GM19324 (cell line): ENCODE results near the gene CGN.
"Not testable (repeated sequence)": the region's sequence is repeated elsewhere in the genome, so short reads cannot be mapped to it uniquely, and the experiment has no call there.

Source experiments
- ATAC-seq: cut with Tn5 transposase; IDR thresholded peaks from one replicate; pipeline ENCODE4 v1.9.1; 2021; ENCODE audit warnings: mild to moderate bottlenecking, moderate library complexity; ENCODE audit not compliant: unreplicated experiment, low FRiP score

The CGN gene

DNA sequence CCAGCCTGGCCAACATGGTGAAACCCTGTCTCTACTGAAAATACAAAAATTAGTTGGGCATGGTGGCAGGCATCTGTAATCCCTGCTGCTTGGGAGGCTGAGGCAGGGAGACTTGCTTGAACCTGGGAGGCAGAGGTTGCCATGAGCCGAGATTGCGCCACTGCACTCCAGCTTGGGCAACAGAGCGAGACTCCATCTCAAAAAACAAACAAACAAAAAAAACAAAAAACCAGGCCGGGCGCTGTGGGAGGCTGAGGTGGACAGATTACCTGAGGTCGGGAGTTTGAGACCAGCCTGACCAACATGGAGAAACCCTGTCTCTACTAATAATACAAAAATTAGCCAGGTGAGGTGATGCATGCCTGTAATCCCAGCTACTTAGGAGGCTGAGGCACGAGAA lies 11.2 kb downstream of the CGN start:
- not testable (repeated sequence) for ATAC-seq

DNA sequence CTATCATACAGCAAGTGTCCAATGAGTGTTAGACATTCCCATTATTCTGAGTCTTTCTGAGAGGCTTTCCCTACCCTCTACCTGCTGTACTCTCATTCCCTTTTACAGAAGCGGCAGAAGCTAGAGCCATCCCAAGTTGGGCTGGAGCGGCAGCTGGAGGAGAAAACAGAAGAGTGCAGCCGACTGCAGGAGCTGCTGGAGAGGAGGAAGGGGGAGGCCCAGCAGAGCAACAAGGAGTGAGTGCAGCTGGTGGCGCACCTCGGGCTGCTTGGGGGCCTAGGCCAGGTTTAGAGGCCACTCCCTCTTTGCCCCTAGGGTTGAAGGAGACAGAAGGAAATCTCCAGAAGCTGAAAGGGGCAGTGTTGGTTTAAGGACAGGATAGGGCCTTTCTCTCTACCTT lies 12.1 kb downstream of the CGN start:
- ATAC-seq = no peak

DNA sequence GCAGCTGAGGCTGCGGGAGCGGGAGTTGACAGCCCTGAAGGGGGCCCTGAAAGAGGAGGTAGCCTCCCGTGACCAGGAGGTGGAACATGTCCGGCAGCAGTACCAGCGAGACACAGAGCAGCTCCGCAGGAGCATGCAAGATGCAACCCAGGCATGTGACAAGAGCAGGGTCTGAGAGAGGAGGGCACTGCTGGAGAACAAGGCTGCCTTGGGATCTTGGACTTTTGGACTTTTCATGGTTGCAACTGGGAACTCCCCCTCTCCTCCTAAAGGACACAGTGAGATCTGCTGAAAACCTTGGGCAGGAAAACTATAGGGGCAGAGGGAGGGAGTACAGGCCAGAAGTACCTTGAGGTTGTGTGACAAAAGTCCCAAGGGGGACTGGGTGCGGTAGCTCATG lies 13.5 kb downstream of the CGN start:
- no peak for ATAC-seq

DNA sequence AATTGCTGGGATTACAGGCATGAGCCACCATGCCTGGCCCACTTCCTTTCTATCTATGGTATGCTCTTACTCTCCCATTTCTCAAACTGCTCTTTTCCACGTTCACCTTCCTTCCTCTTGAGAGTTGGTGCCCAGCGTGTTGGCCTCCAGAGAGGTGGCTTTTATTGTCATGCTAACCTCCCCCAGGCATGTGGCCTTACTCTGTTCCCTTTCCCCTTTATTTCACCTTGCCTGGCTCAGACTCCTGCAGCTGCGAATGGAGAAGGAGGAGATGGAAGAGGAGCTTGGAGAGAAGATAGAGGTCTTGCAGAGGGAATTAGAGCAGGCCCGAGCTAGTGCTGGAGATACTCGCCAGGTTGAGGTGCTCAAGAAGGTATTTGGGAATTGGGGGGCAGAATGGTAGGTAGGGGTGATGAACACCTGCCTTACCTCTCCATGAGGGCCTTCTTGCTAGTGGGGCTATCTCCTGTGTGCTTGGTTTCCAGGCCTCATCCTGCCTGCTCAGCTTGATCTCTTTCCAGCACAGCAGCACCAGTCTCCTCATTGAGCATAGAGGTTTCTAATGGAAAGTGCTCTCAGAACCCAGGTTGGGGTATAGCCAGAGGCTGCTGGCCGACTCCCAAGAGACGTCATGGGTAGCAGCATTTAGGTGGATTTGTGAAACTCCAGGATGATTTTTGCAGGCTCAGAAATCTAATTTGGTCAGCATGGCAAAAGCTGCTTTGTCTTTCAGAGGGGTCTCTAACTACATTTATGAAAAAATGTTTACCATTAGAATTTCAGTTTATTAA lies 15.7 kb downstream of the CGN start:
- ATAC-seq = no peak

DNA sequence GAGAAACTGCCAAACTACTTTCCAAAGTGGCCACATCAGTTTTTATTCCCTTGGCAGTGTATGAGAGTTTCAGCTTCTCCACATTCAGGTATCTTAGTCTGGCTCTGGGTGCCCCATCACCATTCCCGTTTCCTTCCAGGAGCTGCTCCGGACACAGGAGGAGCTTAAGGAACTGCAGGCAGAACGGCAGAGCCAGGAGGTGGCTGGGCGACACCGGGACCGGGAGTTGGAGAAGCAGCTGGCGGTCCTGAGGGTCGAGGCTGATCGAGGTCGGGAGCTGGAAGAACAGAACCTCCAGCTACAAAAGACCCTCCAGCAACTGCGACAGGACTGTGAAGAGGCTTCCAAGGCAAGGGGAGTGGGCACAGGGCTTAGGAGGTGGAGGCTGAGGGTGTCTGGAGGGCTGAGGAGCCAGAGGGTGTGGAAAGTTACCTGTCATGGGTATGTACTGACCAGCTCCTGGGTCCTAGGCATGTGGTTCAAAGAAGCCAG lies 18.1 kb downstream of the CGN start:
- no peak for ATAC-seq

DNA sequence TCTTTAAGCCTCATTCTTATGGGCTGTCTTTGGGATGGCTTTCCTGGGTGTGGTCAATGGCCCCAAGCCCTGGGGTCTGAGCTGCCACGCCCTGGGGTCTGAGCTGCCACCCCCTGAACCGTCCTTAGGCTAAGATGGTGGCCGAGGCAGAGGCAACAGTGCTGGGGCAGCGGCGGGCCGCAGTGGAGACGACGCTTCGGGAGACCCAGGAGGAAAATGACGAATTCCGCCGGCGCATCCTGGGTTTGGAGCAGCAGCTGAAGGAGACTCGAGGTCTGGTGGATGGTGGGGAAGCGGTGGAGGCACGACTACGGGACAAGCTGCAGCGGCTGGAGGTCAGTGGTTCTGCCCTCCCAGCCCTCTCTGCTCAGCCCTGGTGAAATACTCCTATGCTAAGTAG lies 18.6 kb downstream of the CGN start:
- ATAC-seq = no peak

DNA sequence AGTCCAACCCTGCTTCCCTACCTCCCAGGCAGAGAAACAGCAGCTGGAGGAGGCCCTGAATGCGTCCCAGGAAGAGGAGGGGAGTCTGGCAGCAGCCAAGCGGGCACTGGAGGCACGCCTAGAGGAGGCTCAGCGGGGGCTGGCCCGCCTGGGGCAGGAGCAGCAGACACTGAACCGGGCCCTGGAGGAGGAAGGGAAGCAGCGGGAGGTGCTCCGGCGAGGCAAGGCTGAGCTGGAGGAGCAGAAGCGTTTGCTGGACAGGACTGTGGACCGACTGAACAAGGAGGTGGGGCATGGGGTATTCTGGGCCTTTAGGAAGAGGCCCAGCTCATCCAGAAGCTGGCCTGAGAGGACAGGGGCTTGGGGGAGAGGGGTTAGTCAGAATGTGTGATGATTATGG lies 19.3 kb downstream of the CGN start:
- ATAC-seq = no peak

DNA sequence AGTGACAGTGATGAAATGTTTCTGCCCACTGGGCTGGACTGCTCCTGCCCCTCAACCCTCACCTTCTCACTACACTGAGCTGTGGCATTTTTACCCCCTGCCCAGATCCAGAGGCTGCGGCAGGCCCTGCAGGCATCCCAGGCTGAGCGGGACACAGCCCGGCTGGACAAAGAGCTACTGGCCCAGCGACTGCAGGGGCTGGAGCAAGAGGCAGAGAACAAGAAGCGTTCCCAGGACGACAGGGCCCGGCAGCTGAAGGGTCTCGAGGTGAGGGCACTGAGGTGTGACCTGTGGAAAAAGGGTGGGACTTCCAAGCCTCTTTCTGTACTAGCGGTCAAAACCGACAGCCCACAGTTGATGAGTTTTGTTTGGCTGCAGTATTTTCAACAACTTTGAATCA lies 22.7 kb downstream of the CGN start:
- no peak for ATAC-seq

DNA sequence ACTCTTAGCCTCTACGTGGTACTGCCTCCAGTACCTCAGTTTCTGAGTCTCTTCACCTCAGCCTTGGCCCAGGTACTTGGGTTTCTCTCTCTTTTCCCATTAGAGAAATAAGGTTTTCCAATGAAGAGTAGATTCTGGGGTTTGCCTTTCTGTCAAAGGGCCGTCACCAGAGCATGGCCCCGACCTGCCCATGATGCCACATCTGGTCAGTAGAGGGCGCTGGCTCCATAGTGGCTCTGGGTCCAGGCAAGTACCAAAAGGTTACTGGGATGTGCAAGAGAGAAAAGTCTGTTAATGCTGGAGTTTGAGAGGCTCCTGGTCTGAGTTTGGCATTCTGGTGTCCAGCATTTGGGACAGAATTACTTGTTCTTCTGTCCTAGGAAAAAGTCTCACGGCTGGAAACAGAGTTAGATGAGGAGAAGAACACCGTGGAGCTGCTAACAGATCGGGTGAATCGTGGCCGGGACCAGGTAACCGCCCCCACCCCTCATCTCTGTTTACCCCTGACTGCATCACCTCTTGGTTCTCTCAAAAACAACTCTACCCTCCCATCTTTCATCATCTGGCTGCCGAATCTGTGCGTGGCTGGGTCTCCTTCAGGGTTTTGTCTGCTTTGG lies 23.6 kb downstream of the CGN start:
- no peak for ATAC-seq

DNA sequence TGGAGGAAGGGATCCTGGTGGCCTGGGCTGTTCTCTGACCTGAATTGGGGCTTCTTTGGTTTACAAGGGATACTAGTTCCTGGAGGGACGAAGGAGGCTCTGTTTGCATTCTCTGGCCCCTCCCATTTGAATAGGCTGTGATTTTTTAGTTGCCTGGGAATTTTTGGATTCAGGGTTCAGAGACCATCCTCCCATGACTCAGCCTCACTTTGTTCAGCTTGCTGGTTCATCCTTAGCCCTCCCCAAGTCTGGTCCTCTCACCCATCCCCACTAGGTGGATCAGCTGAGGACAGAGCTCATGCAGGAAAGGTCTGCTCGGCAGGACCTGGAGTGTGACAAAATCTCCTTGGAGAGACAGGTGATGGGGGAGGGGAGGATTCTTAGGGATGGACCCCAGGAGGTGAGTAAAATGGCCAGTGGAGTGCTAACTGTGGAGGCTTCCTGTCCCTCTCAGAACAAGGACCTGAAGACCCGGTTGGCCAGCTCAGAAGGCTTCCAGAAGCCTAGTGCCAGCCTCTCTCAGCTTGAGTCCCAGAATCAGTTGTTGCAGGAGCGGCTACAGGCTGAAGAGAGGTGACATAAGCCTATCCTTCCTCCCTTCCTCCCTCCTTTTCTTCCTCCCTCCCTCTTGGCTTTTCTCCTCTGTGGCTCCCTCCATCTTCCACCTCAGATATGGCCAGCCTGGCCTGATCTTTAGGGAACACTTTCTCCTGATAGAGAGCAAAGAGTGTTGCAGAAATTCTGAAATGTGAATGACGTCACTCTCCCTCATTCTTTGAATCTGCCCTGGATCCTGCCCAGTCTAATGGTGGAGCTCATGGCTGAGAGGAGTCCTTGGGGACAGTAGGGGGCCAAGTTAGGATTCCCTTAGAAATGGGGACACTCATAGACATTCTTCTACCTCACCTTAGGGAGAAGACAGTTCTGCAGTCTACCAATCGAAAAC lies 24.4 kb downstream of the CGN start:
- no peak for ATAC-seq

DNA sequence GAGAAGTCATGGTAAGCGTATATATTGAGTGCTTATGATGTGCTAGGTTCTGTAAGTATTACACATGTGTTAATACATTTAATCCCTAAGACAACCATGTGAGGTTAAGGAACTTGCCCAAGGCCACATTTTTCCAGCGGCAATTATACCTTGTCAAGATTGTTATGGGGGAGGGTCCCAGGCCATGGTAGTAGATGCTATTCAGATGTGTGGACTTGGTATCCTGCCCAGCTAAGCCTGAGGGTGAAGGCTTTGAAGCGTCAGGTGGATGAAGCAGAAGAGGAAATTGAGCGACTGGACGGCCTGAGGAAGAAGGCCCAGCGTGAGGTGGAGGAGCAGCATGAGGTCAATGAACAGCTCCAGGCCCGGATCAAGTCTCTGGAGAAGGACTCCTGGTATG lies 25.3 kb downstream of the CGN start:
- no peak for ATAC-seq

DNA sequence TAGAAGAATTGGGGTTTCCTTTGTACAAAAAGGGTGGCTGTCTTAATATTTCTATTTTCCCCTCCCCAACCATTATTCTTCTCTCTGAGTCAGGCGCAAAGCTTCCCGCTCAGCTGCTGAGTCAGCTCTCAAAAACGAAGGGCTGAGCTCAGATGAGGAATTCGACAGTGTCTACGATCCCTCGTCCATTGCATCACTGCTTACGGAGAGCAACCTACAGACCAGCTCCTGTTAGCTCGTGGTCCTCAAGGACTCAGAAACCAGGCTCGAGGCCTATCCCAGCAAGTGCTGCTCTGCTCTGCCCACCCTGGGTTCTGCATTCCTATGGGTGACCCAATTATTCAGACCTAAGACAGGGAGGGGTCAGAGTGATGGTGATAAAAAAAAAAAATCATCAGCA lies 25.9 kb downstream of the CGN start:
- no peak for ATAC-seq

DNA sequence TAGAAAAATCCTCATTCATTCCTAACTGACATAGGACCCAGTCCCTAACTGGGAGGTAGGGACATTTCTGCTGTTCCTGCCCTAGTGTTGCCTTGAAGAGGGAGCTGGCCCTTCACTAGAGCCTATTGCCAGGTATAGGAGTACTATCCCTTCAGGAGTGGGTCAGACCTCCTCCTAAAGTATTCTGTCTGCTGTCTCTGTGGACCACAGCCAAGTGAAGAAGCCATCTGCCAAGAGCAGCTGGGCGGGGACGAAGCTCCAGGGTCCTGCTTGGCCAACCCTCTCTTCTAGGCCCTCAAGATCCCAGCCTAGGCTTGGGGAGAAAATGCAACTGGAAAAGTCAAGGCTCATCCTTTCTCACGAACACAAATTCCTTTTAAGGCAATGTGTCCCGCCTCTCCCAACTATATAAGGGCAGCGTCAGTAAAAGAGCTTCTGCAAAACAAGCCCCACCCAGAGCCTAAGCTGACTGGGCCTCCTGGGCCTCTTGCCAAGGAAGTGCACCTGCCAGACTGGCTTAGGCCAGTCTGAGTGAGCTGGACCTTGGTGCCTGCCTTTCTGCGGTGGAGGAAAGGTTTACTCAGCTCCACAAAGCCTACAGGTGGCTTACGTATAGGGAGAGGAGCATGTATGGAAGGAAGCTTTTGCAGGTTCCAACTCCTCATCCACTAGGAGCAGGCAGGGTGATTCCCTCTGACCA lies 28.3 kb downstream of the CGN start:
- ATAC-seq = peak; percentile 34

DNA sequence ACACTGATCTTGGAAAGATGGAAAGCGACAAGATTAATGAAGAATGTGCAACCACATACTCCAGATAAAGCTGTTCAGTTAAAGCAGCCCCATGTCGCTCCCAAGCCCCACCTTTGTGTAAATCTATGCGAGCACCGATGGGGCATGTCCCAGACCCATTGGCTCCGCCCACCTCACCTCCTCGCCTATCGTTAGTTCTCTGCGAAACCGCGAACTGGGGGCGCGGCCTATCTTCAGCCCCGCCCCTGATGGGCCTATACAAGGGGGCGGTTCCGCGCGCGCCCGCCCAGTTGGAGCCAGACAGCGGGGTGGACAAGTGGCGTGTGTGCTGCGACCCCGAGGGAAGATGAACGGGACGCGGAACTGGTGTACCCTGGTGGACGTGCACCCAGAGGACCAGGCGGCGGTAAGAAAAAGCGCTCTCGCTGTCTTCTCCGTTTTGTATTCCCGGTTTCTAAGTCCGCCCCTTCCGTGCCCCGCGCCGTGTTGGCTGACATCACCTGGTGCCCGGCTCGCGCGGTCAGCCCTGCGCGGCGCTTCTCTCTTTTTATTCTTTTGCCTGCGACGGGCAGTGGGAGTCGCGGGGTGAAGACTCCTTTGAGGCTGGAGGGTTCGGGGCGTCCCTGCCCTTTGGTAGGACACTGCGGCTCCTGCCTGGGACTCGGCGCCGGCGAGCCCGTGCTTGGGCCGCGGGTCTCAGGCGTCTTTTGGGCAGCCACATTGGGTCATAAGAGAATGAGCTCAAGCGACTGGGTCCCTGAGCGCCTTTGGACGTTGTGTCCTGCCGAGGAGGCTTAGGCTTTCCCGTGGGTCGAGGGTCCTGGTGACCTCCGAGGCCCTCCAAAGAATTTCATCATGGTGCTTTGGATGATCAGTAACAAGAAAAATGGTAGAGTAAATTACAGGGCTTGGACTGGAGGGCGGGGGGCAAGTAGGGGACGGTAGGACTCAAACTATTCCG lies 29.1 kb downstream of the CGN start, which contains the start of gene TUFT1:
TSS of gene TUFT1 (plus strand) at position 289 of the 961 bp plus-strand sequence. CDS start at position 347, 58 bp downstream.
- peak; percentile 92 for ATAC-seq

DNA sequence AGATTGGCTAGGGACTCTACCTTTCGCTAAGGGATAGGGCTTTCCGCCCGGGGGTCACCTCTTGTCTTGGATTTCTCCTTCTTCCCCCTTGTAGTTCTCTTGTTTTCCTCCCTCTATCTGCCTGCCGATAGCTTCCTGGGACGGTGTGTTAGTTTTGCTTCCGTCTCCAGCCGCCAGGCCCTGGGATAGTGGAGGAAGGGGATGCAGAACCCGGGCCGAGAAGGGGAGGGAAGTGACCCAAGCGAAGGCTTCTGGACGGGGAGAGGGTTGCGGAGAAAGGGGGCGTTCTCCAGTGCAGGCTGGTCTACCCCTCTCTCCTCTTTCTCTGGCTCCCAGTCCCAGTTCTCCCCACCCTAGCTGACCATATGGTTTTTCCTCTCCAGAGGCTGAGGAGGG lies 29.8 kb downstream of the CGN start:
- no peak for ATAC-seq

DNA sequence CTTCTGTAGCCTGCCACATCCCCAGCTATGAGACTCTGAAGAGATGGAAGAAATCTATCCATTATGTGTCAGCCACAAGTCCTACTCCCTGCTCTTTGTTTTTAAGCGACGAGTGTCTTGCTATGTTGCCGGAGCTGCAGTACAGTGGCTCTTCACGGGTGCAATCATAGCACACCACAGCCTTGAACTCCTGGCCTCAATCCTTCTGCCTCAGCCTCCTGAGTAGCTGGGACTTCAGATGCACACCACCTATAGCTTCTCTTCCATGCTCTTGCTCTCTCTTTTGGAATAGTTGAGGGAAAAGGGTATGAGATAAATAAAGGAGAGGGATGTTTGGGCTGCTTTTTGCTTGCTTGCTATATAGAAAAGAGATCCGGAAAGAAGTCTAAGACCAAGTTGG lies 30.6 kb downstream of the CGN start:
- no peak for ATAC-seq

DNA sequence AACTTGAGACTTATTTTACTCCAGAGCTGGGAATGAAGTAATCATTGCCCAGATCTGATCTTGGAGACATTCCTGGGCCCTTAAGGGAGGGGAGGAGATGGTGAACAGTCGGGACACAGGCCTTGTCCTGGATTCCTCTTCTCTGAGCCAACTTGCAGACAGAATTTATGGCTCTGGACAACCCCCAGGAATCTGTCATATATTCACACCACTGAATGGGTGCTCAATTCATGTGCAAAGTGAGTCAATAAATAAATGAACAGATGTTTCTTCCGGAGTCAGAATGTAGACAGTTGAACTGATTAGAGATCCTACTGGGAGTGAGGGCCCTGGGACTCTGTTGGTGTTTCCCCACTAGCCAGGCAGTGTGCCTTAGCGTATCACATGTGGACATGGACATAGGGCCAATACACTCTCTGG lies 31.5 kb downstream of the CGN start:
- no peak for ATAC-seq

DNA sequence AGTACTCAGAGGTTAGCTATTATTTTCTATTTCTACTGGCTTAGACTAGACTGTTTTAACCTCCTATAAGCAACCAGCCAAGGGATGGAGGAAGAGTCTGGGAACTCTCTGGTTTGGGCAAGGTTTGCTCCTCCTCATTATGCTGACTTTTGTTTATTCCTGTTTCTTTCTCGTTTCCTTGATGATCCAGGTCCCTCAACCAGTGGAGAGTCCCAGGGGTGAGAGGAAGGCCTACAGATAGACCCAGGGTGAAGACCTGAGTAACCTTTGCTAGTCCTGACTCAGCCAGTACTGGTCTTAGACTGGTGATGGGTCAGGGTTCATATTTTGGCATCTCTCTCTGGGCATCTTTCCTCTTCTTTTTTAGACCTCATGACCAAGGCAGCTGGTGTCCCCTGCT lies 34.4 kb downstream of the CGN start:
- no peak for ATAC-seq
